ENCODE data around the gene MAZ. TPM values are rescaled to one million over a fixed set of nuclear protein-coding genes. Genes with fewer than 3 reads are reported as not detected.

MAZ gene
- total and polyA plus RNA-seq, 2 of the 13 experiments (the other 11 are each of a cell fraction or from before 2014, with no cell fraction given): 203 to 277 TPM

- TF ChIP-seq, protein P1, sequence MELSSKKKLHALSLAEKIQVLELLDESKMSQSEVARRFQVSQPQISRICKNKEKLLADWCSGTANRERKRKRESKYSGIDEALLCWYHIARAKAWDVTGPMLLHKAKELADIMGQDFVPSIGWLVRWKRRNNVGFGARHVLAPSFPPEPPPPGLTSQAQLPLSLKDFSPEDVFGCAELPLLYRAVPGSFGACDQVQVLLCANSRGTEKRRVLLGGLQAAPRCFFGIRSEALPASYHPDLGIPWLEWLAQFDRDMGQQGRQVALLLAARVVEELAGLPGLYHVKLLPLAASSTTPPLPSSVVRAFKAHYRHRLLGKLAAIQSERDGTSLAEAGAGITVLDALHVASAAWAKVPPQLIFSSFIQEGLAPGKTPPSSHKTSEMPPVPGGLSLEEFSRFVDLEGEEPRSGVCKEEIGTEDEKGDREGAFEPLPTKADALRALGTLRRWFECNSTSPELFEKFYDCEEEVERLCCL (CRISPR knock-in tag; IDR thresholded peaks at IDR 0.05; ENCODE audit: borderline replicate concordance): no peak
- TF ChIP-seq, protein P2, sequence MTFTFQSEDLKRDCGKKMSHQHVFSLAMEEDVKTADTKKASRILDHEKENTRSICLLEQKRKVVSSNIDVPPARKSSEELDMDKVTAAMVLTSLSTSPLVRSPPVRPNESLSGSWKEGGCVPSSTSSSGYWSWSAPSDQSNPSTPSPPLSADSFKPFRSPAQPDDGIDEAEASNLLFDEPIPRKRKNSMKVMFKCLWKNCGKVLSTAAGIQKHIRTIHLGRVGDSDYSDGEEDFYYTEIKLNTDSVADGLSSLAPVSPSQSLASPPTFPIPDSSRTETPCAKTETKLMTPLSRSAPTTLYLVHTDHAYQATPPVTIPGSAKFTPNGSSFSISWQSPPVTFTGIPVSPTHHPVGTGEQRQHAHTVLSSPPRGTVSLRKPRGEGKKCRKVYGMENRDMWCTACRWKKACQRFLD (CRISPR knock-in tag; IDR thresholded peaks at IDR 0.05; ENCODE audit: borderline replicate concordance): no peak
- TF ChIP-seq ETV6 (CRISPR knock-in tag; conservative IDR thresholded peaks at IDR 0.05) (no peak), KAT7 (CRISPR knock-in tag; IDR thresholded peaks at IDR 0.05; ENCODE audit: borderline replicate concordance) (no peak), STAT5B (CRISPR knock-in tag; IDR thresholded peaks at IDR 0.05) (no peak), THYN1 (CRISPR knock-in tag; IDR thresholded peaks at IDR 0.05; ENCODE audit: borderline replicate concordance, low read depth) (no peak), ZKSCAN1 (IDR thresholded peaks at IDR 0.05; ENCODE audit: low read length) (no peak), ZNF773 (CRISPR knock-in tag; IDR thresholded peaks at IDR 0.05; ENCODE audit: borderline replicate concordance) (no peak), XRCC5 (optimal IDR thresholded peaks at IDR 0.05; ENCODE audit: low read length) (no peak), ZSCAN9 (CRISPR knock-in tag; IDR thresholded peaks at IDR 0.05; ENCODE audit: borderline replicate concordance) (no peak), SSRP1 (CRISPR knock-in tag; IDR thresholded peaks at IDR 0.05) (0 out of 2 replicates have a peak, but pooled peaks have one; percentile 94), ZBTB2 (CRISPR knock-in tag; IDR thresholded peaks at IDR 0.05; ENCODE audit: low read depth) (no peak), CCAR2 (optimal IDR thresholded peaks at IDR 0.05; ENCODE audit: low read depth, low read length) (no peak), ZFP36L2 (CRISPR knock-in tag; IDR thresholded peaks at IDR 0.05) (no peak), NR2C2 (CRISPR knock-in tag; IDR thresholded peaks at IDR 0.05; ENCODE audit: borderline replicate concordance) (no peak), ZNF33B (CRISPR knock-in tag; IDR thresholded peaks at IDR 0.05) (no peak), KMT2A (CRISPR knock-in tag; IDR thresholded peaks at IDR 0.05) (no peak), CHD2 (IDR thresholded peaks at IDR 0.05; ENCODE audit: low read depth, low read length) (no peak), ZNF331 (CRISPR knock-in tag; IDR thresholded peaks at IDR 0.05) (no peak), SP4 (CRISPR knock-in tag; IDR thresholded peaks at IDR 0.05) (no peak), ZNF3 (CRISPR knock-in tag; IDR thresholded peaks at IDR 0.05) (no peak), ZMYM3 (CRISPR knock-in tag; IDR thresholded peaks at IDR 0.05) (no peak), HNF4A (CRISPR knock-in tag; IDR thresholded peaks at IDR 0.05) (no peak), ZNF33A (CRISPR knock-in tag; IDR thresholded peaks at IDR 0.05; ENCODE audit: borderline replicate concordance) (0 out of 2 replicates have a peak, but pooled peaks have one; percentile 14)
- TF ChIP-seq, protein P3, sequence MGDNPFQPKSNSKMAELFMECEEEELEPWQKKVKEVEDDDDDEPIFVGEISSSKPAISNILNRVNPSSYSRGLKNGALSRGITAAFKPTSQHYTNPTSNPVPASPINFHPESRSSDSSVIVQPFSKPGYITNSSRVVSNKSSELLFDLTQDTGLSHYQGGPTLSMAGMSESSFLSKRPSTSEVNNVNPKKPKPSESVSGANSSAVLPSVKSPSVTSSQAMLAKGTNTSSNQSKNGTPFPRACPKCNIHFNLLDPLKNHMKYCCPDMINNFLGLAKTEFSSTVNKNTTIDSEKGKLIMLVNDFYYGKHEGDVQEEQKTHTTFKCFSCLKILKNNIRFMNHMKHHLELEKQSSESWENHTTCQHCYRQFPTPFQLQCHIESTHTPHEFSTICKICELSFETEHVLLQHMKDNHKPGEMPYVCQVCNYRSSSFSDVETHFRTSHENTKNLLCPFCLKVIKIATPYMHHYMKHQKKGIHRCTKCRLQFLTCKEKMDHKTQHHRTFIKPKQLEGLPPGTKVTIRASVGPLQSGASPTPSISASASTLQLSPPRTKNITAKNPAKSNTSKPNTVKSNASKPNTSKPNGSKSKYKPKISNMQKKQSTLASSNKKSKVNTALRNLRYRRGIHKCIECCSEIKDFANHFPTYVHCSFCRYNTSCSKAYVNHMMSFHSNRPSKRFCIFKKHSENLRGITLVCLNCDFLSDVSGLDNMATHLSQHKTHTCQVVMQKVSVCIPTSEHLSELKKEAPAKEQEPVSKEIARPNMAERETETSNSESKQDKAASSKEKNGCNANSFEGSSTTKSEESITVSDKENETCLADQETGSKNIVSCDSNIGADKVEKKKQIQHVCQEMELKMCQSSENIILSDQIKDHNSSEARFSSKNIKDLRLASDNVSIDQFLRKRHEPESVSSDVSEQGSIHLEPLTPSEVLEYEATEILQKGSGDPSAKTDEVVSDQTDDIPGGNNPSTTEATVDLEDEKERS (CRISPR knock-in tag; IDR thresholded peaks at IDR 0.05): no peak
Measured at GRCh38 chr16:29804455-29805231, 1.7 kb upstream of the MAZ start (continued).

Data from HepG2 (cell line).